ENCODE data around the gene IGFBP2.

IGFBP2 gene

DNA sequence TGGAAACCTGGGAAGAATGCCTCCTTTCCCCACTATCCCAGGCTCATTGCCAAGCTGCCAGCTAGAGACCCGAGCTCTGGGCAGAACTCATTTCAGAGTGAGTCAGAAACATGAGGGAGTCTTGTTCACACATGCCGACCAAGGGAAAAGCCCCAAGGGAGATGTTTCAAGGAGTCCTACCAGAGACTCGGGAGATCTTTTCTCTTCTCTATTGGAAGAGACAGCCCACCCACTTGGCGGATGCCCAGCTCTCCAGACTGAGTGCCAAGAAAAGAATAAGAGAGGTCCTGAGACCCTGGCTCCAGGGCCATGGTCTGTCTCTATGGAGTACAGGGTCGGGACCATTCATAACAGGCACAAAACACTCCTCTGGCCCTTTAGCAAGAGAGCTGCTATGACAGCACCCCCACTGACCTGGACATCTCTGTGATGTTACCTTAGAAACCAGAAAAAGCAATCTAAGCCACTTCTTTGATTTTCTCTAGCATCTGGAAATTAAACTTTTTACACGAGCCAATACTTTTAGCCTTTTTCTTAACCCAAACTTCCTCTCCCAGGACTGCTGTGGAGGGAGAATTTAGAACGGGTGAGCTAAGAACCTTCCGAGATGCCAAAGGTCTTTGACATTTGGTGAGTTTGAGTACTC is 80.6 kb downstream of the IGFBP2 start:
- H3K4me3 ChIP-seq (replicated peaks; ENCODE audit: low read depth, low read length) = no peak overlapping the region
- DNase-seq (ENCODE audit: low read depth) = peak; percentile 81
- TF ChIP-seq CTCF (IDR thresholded peaks at IDR 0.05; ENCODE audit: low read length, missing control alignments) = no peak

Measured in fibroblast of pulmonary artery (primary cell).